SJSA1 (cell line): ENCODE results near the gene RGMB. TPM values are rescaled to one million over a fixed set of nuclear protein-coding genes. Genes with fewer than 3 reads are reported as not detected.
"Not testable (repeated sequence)": the region's sequence is repeated elsewhere in the genome, so short reads cannot be mapped to it uniquely, and the experiment has no call there.

Experiments used
- DNase-seq, 2 experiments: peaks; one replicate each; pipeline ENCODE4 v3.0.0-alpha.2; 2015 to 2020; ENCODE audit warnings: low spot score in 2 of 2, low read depth in 1 of 2
- H3K27ac ChIP-seq: fragments of 250-450 bp; sonication (Bioruptor Pico); 2 replicates; pipeline ENCODE4 v1.5.1; 2020; ENCODE audit warnings: mild to moderate bottlenecking, moderate library complexity
- H3K27me3 ChIP-seq: fragments of 250-450 bp; sonication (Bioruptor Pico); replicated peaks from 2 replicates; pipeline ENCODE4 v1.5.1; 2020; ENCODE audit warnings: mild to moderate bottlenecking, moderate library complexity
- H3K36me3 ChIP-seq: fragments of 250-450 bp; sonication (Bioruptor Pico); 2 replicates; pipeline ENCODE4 v1.5.1; 2020; ENCODE audit warnings: mild to moderate bottlenecking
- H3K4me1 ChIP-seq: fragments of 250-450 bp; sonication (Bioruptor Pico); replicated peaks from 2 replicates; pipeline ENCODE4 v1.6.1; 2021; ENCODE audit warnings: mild to moderate bottlenecking
- H3K4me3 ChIP-seq: fragments of 250-450 bp; sonication (Bioruptor Pico); 2 replicates; pipeline ENCODE4 v1.5.1; 2020; ENCODE audit warnings: mild to moderate bottlenecking
- H3K9me3 ChIP-seq: fragments of 250-450 bp; sonication (Bioruptor Pico); replicated peaks from 2 replicates; pipeline ENCODE4 v1.5.1; 2020; ENCODE audit warnings: mild to moderate bottlenecking
- total RNA-seq: library from RNA; depleted of rRNA; stranded (reverse); fragments of >200 nt; shearing (Covaris generic); gene quantifications from 2 replicates; pipeline ENCODE4 v1.2.3, GENCODE V29; 2014; rRNA removed

RGMB gene, protein sequence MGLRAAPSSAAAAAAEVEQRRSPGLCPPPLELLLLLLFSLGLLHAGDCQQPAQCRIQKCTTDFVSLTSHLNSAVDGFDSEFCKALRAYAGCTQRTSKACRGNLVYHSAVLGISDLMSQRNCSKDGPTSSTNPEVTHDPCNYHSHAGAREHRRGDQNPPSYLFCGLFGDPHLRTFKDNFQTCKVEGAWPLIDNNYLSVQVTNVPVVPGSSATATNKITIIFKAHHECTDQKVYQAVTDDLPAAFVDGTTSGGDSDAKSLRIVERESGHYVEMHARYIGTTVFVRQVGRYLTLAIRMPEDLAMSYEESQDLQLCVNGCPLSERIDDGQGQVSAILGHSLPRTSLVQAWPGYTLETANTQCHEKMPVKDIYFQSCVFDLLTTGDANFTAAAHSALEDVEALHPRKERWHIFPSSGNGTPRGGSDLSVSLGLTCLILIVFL
- 30.4 and 39.2 TPM in 2 replicates for total RNA-seq

DNA sequence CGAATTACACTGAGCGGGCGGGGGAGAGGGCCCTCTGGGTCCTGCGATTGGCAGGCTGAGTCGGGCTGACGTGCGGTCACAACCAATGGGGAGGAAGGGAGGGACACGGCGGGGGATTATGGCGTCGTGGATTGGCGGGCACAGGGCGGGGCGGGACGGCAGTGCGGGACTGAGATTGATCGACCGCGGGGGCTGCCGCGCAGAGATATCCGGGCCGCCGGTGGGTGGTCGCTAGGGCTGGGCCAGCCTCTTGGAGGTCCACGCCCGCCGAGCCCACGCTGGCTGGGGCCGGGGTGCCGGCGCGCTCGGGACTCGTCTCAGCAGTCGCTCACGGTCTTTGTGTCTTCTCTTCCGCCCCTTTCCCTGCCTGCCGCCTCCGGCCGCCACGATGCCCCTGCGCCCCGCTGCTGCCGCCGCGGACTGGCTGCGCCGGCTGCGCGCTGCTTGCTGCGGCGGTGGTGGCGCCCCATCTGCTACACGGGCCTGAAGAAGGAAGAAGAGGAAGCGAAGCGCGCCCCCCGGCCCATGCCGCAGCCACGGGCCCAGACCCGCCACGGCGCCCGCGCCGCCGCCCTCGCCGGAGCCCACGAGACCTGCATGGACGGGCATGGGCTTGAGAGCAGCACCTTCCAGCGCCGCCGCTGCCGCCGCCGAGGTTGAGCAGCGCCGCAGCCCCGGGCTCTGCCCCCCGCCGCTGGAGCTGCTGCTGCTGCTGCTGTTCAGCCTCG, at the start of gene RGMB:
TSS of gene RGMB (plus strand) at position 200 of the 728 bp plus-strand sequence. CDS start at position 608, 408 bp downstream.
- H3K36me3 ChIP-seq: peaks cover 27% of the 10 kb centered on the region

DNA sequence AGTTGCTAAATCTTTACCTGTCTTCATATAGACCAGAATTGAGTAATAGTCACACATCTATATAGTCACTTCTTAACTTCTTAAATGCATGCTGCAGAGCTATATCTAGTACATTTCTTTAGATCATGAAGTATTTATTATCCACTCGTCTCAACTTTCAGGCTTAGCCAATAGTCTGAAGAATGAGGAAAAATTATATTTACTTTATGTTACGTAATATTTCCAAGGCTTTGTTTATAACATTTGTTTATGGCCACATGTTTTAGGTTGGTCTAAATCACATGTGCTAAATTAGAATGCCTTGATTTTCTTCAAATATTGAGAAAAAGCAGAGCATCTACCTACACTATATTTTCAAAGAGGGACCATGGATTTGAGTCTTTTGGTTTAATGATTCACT, 47.2 kb upstream of the RGMB start:
- no peak for DNase-seq
- H3K27ac ChIP-seq: no peak overlapping the region
- H3K27me3 ChIP-seq: no peaks in the 10 kb centered on the region

More for the DNA sequence above, at the start of gene RGMB:
- peak; percentile 98 to 100 for DNase-seq
- Histone ChIP-seq H3K9me3 (no peaks in the 10 kb centered on the region), H3K4me1 (peaks cover 31% of the 10 kb centered on the region), H3K4me3 (peak within 1 kb of the TSS; percentile 83), H3K27me3 (no peaks in the 10 kb centered on the region), H3K27ac (peak within 1 kb of the TSS; percentile 62)

DNA sequence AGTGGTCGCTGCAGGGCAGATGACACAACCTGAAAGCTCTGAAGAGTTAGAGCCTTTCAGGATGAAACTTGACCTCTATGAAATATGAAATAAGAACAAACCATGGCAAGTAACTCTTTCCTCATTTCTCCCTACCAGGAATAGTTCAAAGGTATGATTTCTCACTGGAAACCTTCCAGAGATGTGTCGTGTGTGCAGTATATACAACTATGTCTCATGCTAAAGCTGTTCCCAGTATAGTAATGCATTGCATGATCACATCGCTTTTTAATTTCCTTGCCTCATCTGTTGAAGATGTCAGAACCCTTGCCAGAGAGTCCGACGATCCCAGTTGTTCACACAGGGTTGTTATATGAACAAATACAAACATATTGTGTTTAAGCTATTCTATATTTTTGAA, 45.8 kb upstream of the RGMB start:
- H3K9me3 ChIP-seq: no peaks in the 10 kb centered on the region
- H3K36me3 ChIP-seq: no peaks in the 10 kb centered on the region
- no peak overlapping the region for H3K27ac ChIP-seq
- no peaks in the 10 kb centered on the region for H3K4me1 ChIP-seq
- H3K27me3 ChIP-seq: no peaks in the 10 kb centered on the region
- no peak for DNase-seq
- no peak overlapping the region for H3K4me3 ChIP-seq

More for the DNA sequence above, 47.2 kb upstream of the RGMB start:
- H3K4me3 ChIP-seq: no peak overlapping the region
- no peaks in the 10 kb centered on the region for H3K36me3 ChIP-seq
- H3K9me3 ChIP-seq: no peaks in the 10 kb centered on the region
- H3K4me1 ChIP-seq: no peaks in the 10 kb centered on the region

DNA sequence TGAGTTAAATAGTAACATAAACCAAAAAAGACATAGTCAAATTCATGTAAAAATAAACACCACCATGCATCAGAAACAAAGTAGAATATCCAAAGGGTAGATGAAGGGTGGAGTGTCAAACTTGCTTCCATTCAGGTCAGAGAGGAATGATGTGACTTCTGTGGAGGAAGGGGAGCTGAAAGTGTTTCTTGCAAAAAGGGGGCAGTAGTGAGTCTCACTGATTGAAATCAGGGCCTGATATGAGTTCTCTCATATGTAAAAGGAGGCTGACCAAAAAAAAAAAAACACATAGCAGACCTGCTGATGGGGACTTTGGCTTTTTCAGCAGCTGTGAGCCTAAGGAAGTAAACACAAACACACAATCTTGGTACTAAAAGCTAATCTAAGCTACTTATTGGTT, 38.8 kb upstream of the RGMB start:
- H3K27me3 ChIP-seq: no peaks in the 10 kb centered on the region
- no peak overlapping the region for H3K27ac ChIP-seq
- no peaks in the 10 kb centered on the region for H3K9me3 ChIP-seq
- H3K4me1 ChIP-seq: no peaks in the 10 kb centered on the region
- no peak for DNase-seq
- H3K36me3 ChIP-seq: no peaks in the 10 kb centered on the region
- H3K4me3 ChIP-seq: no peak overlapping the region

DNA sequence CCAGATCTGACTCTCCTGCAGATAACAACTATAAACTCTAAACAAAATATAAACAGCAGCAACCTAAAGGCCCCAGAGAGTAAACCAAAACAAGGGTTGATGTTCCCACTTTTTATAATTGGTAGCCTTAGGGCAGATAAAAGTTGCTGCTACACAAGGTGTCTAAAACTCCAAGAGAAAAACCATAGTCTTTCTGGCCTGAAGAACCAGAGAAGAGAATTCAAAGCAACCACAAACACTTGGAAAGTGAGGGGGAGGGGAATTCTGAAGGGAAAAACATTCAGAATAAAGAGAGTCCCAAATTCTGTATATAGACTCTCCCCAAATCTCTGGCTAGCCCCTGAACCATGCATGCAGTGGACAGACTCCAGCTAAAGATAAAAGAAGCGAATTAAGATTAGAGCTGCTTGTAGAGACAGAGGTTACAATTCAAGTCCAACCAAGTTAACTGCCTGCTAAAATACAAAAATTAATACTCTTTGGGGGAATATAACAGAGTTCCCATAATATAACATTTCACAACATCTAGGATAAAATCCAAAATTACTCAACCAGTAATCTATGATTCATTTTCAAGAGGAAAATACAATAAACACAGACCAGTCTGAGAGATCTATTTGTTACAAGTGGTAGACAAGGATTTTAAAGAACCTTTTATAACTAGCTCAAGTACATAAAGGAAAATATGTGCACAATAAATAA, 37.5 kb upstream of the RGMB start:
- H3K27ac ChIP-seq: no peak overlapping the region
- no peak for DNase-seq
- no peaks in the 10 kb centered on the region for H3K4me1 ChIP-seq

DNA sequence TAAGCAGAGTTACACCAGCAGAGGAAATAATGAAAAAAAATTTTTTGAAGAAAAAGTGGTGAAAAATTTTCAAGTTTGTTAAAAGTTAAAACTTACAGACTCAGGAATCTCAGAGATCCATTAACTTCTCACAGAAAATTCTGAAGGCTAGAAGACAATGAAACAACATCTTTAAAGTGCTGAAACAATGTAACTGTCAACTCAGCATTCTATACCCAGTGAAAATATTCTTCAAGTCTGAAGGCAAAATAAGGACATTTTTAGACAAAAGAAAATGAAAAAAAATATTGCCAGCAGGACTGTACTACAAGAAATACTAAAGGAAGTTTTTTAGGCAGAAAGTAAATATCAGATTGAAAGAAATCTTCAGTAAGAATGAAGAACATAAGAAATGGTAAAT, 36.7 kb upstream of the RGMB start:
- Histone ChIP-seq H3K27ac (no peak overlapping the region), H3K9me3 (no peaks in the 10 kb centered on the region), H3K36me3 (no peaks in the 10 kb centered on the region), H3K27me3 (no peaks in the 10 kb centered on the region), H3K4me3 (no peak overlapping the region), H3K4me1 (no peaks in the 10 kb centered on the region)
- no peak for DNase-seq

More for the DNA sequence above, 37.5 kb upstream of the RGMB start:
- Histone ChIP-seq H3K27me3 (no peaks in the 10 kb centered on the region), H3K4me3 (no peak overlapping the region), H3K9me3 (no peaks in the 10 kb centered on the region), H3K36me3 (no peaks in the 10 kb centered on the region)

DNA sequence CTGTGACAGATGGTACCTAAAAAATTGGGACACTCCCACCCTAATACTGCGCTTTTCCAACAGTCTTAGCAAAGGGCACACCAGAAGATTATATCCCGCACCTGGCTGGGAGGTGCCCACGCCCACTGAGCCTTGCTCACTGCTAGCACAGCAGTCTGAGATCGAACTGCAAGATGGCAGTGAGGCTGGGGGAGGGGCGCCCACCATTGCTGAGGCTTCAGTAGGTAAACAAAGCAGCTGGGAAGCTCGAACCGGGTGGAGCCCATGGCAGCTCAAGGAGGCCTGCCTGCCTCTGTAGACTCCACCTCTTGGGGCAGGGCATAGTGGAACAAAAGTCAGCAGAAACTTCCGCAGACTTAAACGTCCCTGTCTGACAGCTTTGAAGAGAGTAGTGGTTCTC, 36.0 kb upstream of the RGMB start:
- not testable (repeated sequence) for H3K36me3 ChIP-seq, H3K4me3 ChIP-seq, H3K27ac ChIP-seq, H3K27me3 ChIP-seq, H3K9me3 ChIP-seq, DNase-seq, H3K4me1 ChIP-seq

DNA sequence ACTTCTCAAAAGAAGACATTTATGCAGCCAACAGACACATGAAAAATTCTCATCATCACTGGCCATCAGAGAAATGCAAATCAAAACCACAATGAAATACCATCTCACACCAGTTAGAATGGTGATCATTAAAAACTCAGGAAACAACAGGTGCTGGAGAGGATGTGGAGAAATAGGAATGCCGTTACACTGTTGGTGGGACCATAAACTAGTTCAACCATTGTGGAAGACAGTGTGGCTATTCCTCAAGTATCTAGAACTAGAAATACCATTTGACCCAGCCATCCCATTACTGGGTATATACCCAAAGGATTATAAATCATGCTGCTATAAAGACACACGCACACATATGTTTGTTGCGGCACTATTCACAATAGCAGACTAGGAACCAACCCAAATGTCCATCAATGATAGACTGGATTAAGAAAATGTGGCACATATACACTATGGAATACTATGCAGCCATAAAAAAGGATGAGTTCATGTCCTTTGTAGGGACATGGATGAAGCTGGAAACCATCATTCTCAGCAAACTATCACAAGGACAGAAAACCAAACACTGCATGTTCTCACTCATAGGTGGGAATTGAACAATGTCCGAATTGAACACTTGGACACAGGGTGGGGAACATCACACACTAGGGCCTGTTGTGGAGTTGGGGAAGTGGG, 34.8 kb upstream of the RGMB start:
- H3K4me3 ChIP-seq, DNase-seq, H3K36me3 ChIP-seq, H3K9me3 ChIP-seq, H3K27me3 ChIP-seq, H3K4me1 ChIP-seq, H3K27ac ChIP-seq: not testable (repeated sequence)

DNA sequence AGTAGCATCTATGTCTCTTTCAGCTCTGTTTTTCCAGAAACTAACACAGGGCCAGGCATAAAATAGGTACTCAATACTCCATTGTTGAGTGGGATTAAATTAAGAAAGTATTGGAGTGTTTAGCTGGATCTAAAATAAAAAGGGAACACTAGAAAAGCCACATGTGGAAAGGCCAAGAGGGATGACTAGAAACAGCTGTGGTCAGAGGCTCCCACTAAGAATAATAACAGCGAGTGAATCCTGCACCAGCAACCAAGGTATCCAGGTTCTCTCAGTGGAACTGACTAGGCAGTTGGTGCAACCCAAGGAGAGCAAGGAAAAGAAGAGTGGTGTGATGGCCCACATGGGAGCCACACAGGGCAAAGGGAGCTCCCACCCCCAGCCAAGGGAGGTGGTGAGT, 31.5 kb upstream of the RGMB start:
- no peaks in the 10 kb centered on the region for H3K36me3 ChIP-seq
- DNase-seq: no peak
- no peaks in the 10 kb centered on the region for H3K9me3 ChIP-seq
- H3K4me1 ChIP-seq: no peaks in the 10 kb centered on the region
- no peak overlapping the region for H3K4me3 ChIP-seq
- no peak overlapping the region for H3K27ac ChIP-seq
- no peaks in the 10 kb centered on the region for H3K27me3 ChIP-seq

DNA sequence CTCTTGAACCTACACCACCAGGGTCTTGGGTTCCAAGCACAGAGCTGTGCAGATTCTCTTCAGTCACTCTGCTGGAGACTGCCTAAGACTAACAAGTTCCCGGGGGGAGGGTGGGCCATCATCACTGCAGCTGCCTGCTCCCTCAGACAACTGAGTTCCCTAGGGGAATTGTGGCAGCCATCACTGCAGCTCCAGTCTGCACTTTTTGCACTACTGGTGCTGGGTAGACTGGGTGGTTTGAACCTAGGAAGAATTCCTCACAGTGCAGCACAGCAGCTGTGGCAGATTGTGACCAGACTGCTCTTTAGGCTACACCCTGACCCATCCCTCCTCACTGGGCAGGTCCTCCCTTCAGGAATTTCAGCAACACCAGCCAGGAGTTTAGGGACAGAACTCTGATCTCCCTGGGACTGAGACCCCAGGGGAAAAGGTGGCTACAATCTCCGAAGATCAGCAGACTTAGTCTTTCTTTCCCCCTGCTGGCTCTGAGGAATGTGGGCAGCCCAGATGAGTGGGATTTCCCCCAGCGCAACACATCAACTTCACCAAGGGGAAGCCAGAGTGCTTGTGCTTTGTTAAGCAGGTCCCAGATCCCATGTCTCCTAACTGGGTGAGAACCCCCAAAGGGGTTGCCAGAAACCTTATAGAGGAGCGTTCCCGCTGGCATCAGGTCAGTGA, 30.9 kb upstream of the RGMB start:
- Histone ChIP-seq H3K27ac (no peak overlapping the region), H3K9me3 (no peaks in the 10 kb centered on the region), H3K36me3 (no peaks in the 10 kb centered on the region), H3K4me3 (no peak overlapping the region), H3K4me1 (no peaks in the 10 kb centered on the region), H3K27me3 (no peaks in the 10 kb centered on the region)
- DNase-seq: no peak

DNA sequence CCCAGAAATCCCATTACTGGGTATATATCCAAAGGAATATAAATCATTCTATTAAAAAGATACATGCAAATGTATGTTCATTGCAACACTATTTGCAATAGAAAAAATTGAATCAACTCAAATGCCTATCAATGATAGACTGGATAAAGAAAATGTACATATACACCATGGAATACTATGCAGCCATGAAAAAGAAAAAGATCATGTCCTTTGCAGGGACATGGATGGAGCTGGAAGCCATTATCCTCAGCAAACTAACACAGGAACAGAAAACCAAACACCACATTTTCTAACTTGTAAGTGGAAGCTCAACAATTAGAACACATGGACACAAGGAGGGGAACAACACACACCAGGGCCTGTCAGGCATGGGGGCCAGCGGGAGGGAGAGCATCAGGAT, 25.2 kb upstream of the RGMB start:
- not testable (repeated sequence) for H3K9me3 ChIP-seq, H3K4me1 ChIP-seq, DNase-seq, H3K27ac ChIP-seq, H3K27me3 ChIP-seq, H3K36me3 ChIP-seq, H3K4me3 ChIP-seq

DNA sequence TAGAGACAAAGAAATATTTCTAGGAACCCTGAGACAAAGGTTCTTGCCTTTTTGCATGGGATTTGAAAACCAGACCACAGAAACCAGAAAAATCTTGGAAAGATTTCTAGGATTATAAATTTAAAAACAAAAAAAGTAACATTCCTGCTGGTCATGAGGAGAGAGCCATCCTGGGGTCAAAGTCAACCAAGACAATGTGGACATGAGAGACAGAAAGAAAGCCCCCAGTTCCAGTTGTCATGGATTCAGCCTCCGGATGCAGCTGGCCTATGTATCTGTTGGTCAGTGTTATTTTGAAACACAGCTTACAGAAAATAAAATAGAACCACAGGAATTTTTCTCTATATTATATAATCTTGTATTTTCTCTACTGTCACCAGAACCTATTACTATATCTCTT, 24.4 kb upstream of the RGMB start:
- no peak for DNase-seq

DNA sequence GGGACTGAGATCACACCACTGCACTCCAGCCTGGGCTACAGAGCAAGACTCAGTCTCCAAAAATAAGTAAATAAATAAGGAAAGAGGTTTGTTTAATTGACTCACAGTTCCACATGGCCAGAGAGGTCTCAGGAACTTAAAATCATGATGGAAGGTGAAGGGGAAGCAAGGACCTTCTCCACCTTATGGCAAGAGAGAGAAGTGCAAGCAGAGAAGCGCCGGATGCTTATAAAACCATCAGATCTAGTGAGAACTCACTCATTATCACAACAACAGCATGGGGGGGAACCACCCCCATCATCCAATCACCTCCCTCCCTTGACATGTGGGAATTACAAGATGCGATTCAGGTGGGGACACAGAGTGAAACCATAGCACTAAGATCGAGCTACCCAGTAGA, 22.8 kb upstream of the RGMB start:
- Histone ChIP-seq H3K4me3 (no peak overlapping the region), H3K4me1 (no peaks in the 10 kb centered on the region), H3K36me3 (no peaks in the 10 kb centered on the region), H3K27me3 (no peaks in the 10 kb centered on the region), H3K9me3 (no peaks in the 10 kb centered on the region), H3K27ac (no peak overlapping the region)
- DNase-seq: peak in 1 of 2 experiments; percentile 39

More for the DNA sequence above, 24.4 kb upstream of the RGMB start:
- Histone ChIP-seq H3K27me3 (no peaks in the 10 kb centered on the region), H3K4me1 (no peaks in the 10 kb centered on the region), H3K9me3 (no peaks in the 10 kb centered on the region), H3K27ac (no peak overlapping the region), H3K36me3 (no peaks in the 10 kb centered on the region), H3K4me3 (no peak overlapping the region)
